HCT116 (cell line): ENCODE measurements around the gene PDCD6IP. TPM values are rescaled to one million over a fixed set of nuclear protein-coding genes. Genes with fewer than 3 reads are reported as not detected.

Source experiments
- ATAC-seq: fragments of 200-7000 bp; cut with Tn5 transposase; 2 replicates; pipeline ENCODE4 v1.9.1; 2020; ENCODE audit warnings: mild to moderate bottlenecking, moderate library complexity
- BruUV-seq: library from RNA; stranded (reverse); fragments of 400-500 nt; replicated peaks from 2 replicates; lab custom pipeline; 2021; lab: Mats Ljungman, UMichigan
- CTCF ChIA-PET: fragments of 300-600 bp; sonication (Branson Sonifier 250); formaldehyde crosslinking; loops from one replicate; lab custom pipeline; 2021; ENCODE audit warnings: antibody characterized with exemption; lab: Charles Lee
- POLR2A ChIA-PET: fragments of 300-600, 350-600 bp; sonication (Branson Sonifier 250); formaldehyde crosslinking; loops from one replicate; lab custom pipeline; 2021; ENCODE audit warnings: antibody characterized with exemption; lab: Charles Lee
- RAD21 ChIA-PET, 2 experiments: fragments of 300-600 bp; sonication (Branson Sonifier 250); formaldehyde crosslinking; loops; one replicate each; lab custom pipeline; 2023; ENCODE audit warnings: low total read pairs in 2 of 2; ENCODE audit not compliant: uncharacterized antibody in 2 of 2, unreplicated experiment in 2 of 2, low non-redundant PET in 1 of 2; lab: Charles Lee
- DNase-seq: peaks from one replicate; pipeline ENCODE4 v3.0.0-alpha.2; 2010; ENCODE audit warnings: low read depth, low spot score
- H2AFZ ChIP-seq: fragments of 200-600 bp; shearing (Covaris generic), sonication (generic); 2 replicates; pipeline ENCODE4 v1.6.1; 2017; ENCODE audit warnings: low read depth, mixed run types, mixed read lengths, antibody characterized with exemption, low read length; ENCODE audit not compliant: poor library complexity, severe bottlenecking
- H3K27ac ChIP-seq: 2 replicates; pipeline ENCODE4 v1.5.1; 2012; ENCODE audit warnings: low read depth, low read length
- H3K27me3 ChIP-seq: fragments of 200-600 bp; sonication (generic); 2 replicates; pipeline ENCODE4 v1.6.1; 2016; ENCODE audit warnings: mixed run types, low read length, mixed read lengths; ENCODE audit not compliant: insufficient read depth
- H3K36me3 ChIP-seq, 2 experiments: fragments of 200-500 bp in 1 of 2; fragments of 200-600 bp in 1 of 2; sonication (Bioruptor generic) in 1 of 2; sonication (generic) in 1 of 2; 2 replicates each; pipeline versions ENCODE4 v1.5.1 to v1.6.1; 2014 to 2016; ENCODE audit warnings: low read length in 2 of 2, inconsistent platforms in 1 of 2, mixed read lengths in 1 of 2, mixed run types in 1 of 2; ENCODE audit not compliant: insufficient read depth in 2 of 2, control insufficient read depth in 1 of 2
- H3K4me1 ChIP-seq, 2 experiments: fragments of 200-600 bp in 1 of 2; sonication (generic) in 1 of 2; 2 replicates each; pipeline versions ENCODE4 v1.5.1 to v1.6.1; 2012 to 2017; ENCODE audit warnings: low read length in 2 of 2, inconsistent platforms in 1 of 2, mild to moderate bottlenecking in 1 of 2, mixed read lengths in 1 of 2, mixed run types in 1 of 2, moderate library complexity in 1 of 2; ENCODE audit not compliant: insufficient read depth in 2 of 2, control insufficient read depth in 1 of 2
- H3K4me2 ChIP-seq: fragments of 200-600 bp; sonication (generic); 2 replicates; pipeline ENCODE4 v1.6.1; 2017; ENCODE audit warnings: mixed run types, low read length, mixed read lengths
- H3K4me3 ChIP-seq, 2 experiments: fragments of 200-600 bp in 1 of 2; sonication (generic) in 1 of 2; replicated peaks in 1 of 2; 2 replicates each; pipeline ENCODE4 v1.5.1; 2011 to 2016; ENCODE audit warnings: low read length in 2 of 2, control low read depth in 1 of 2, low read depth in 1 of 2, mild to moderate bottlenecking in 1 of 2, mixed read lengths in 1 of 2, mixed run types in 1 of 2
- H3K79me2 ChIP-seq: fragments of 200-600 bp; sonication (generic); 2 replicates; pipeline ENCODE4 v1.6.1; 2017; ENCODE audit warnings: mild to moderate bottlenecking, mixed run types, low read length, moderate library complexity, mixed read lengths; ENCODE audit not compliant: insufficient read depth
- H3K9ac ChIP-seq: fragments of 200-600 bp; sonication (generic); 2 replicates; pipeline ENCODE4 v1.6.1; 2016; ENCODE audit warnings: low read length, mixed read lengths
- H3K9me2 ChIP-seq: fragments of 200-600 bp; sonication (generic), shearing (Covaris generic); 2 replicates; pipeline ENCODE4 v1.6.1; 2017; ENCODE audit warnings: mixed run types, mild to moderate bottlenecking, moderate library complexity; ENCODE audit not compliant: insufficient read depth
- H3K9me3 ChIP-seq, 2 experiments: fragments of 200-500 bp in 1 of 2; fragments of 200-600 bp in 1 of 2; sonication (Bioruptor generic) in 1 of 2; sonication (generic) in 1 of 2; 2 replicates each; pipeline ENCODE4 v1.6.1; 2014 to 2017; ENCODE audit warnings: low read length in 2 of 2, mixed read lengths in 2 of 2, inconsistent platforms in 1 of 2, low read depth in 1 of 2, mild to moderate bottlenecking in 1 of 2, mixed run types in 1 of 2, moderate library complexity in 1 of 2; ENCODE audit not compliant: control insufficient read depth in 1 of 2, insufficient read depth in 1 of 2
- H4K20me1 ChIP-seq: fragments of 200-600 bp; sonication (generic), shearing (Covaris generic); 2 replicates; pipeline ENCODE4 v1.6.1; 2017; ENCODE audit warnings: mixed run types, mild to moderate bottlenecking, moderate library complexity; ENCODE audit not compliant: insufficient read depth
- CEBPB ChIP-seq: IDR thresholded peaks from 2 replicates; pipeline ENCODE4 v1.6.1; 2012; ENCODE audit warnings: low read depth
- EGR1 ChIP-seq: IDR thresholded peaks from 2 replicates; pipeline ENCODE4 v1.6.1; 2012; ENCODE audit warnings: low read depth
- ELF1 ChIP-seq: IDR thresholded peaks from 2 replicates; pipeline ENCODE4 v1.6.1; 2012; ENCODE audit warnings: low read depth, borderline replicate concordance
- EZH2phosphoT487 ChIP-seq: fragments of 200-600 bp; IDR thresholded peaks from 2 replicates; pipeline ENCODE4 v1.6.1; 2018; ENCODE audit warnings: antibody characterized with exemption, borderline replicate concordance
- POLR2A ChIP-seq: IDR thresholded peaks from 2 replicates; pipeline ENCODE4 v1.7.0; 2011; ENCODE audit warnings: borderline replicate concordance; ENCODE audit not compliant: insufficient read depth, insufficient read length; ENCODE audit errors: extremely low read depth
- POLR2AphosphoS5 ChIP-seq: IDR thresholded peaks from 2 replicates; pipeline ENCODE4 v1.6.1; 2011; ENCODE audit warnings: mild to moderate bottlenecking, low read depth, low read length, moderate library complexity
- RAD21 ChIP-seq: IDR thresholded peaks from 2 replicates; pipeline ENCODE4 v1.6.1; 2012; ENCODE audit warnings: low read depth, mild to moderate bottlenecking
- SIN3A ChIP-seq: IDR thresholded peaks from 2 replicates; pipeline ENCODE4 v1.6.1; 2012; ENCODE audit warnings: low read depth
- SP1 ChIP-seq: IDR thresholded peaks from 2 replicates; pipeline ENCODE4 v1.6.1; 2012; ENCODE audit warnings: low read depth
- ZNF274 ChIP-seq: fragments of 200-500 bp; sonication (Bioruptor generic); IDR thresholded peaks from 2 replicates; pipeline ENCODE4 v1.6.1; 2014; ENCODE audit warnings: mild to moderate bottlenecking, low read depth, low read length, inconsistent platforms
- intact Hi-C: fragments of 100-400 bp; cut with micrococcal nuclease; formaldehyde crosslinking; loops from 2 replicates; pipeline ENCODE4 v1.10.0; 2022
- total RNA-seq: library from RNA; stranded (reverse); gene quantifications from one replicate; pipeline ENCODE4 v1.2.1, GENCODE V29; 2021; ENCODE audit not compliant: unreplicated experiment
- TF ChIP-seq, protein P1 (sequence below), 3 experiments: fragments of 200-600 bp in 1 of 3; sonication (generic) in 1 of 3; IDR thresholded peaks in 2 of 3; conservative IDR thresholded peaks in 1 of 3; 2 replicates each; pipeline ENCODE4 v1.5.1; 2012 to 2017; ENCODE audit warnings: low read depth in 2 of 3, low read length in 2 of 3, antibody characterized with exemption in 1 of 3, borderline replicate concordance in 1 of 3, control low read depth in 1 of 3, mild to moderate bottlenecking in 1 of 3, mixed read lengths in 1 of 3, mixed run types in 1 of 3, moderate library complexity in 1 of 3; ENCODE audit not compliant: insufficient read depth in 1 of 3
- TF ChIP-seq, protein P2 (sequence below): IDR thresholded peaks from 2 replicates; pipeline ENCODE4 v1.6.1; 2012; ENCODE audit warnings: low read depth
- TF ChIP-seq, protein P3 (sequence below): IDR thresholded peaks from 2 replicates; pipeline ENCODE4 v1.6.1; 2012
- TF ChIP-seq, protein P4 (sequence below): IDR thresholded peaks from 2 replicates; pipeline ENCODE4 v1.6.1; 2012

Gene PDCD6IP
- total RNA-seq, 1 experiment from 2014 or later = 241 TPM

DNA sequence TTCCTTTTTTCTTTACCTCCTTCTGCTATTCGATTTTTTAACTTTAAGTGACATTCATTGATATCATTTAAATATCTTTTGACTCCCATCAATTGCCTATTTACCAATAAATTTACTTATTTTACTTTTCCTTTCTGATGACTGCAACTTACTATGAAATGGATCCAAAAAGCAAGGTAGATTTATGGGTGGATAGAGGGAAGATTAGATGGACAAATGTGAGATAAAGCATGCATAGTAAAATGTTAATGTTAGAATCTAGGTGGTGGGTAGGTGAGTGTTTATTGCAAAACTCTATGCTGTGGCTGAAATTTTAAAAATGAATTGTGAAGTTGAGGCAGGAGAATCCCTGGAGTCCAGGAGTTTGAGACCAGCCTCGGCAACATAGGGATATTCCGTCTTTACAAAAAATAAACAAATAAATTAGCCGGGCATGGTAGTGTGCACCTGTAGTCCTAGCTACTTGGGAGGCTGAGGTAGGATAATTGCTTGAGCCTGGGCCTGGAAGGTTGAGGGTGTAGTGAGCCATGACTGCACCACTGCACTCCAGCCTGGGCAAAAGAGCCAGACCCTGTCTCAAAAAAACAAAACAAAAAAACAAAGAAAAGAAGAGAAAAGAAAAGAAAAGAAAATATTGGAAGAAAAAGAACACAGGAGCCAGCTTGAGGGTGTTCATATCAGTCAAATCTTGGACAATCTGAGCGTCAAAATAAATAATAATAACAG, 6.1 kb upstream of the PDCD6IP start:
- Histone ChIP-seq H3K9me2 (no peaks in the 10 kb centered on the region), H3K9me3 (no peaks in the 10 kb centered on the region), H3K27me3 (no peaks in the 10 kb centered on the region), H3K4me2 (no peak overlapping the region), H3K79me2 (no peaks in the 10 kb centered on the region), H4K20me1 (no peaks in the 10 kb centered on the region), H3K4me3 (no peak overlapping the region), H2AFZ (no peak overlapping the region), H3K27ac (no peak overlapping the region), H3K36me3 (no peaks in the 10 kb centered on the region), H3K9ac (no peak overlapping the region), H3K4me1 (peaks cover 0 to 10% of the 10 kb centered on the region in 2 experiments; a peak in 3 of 4 replicates)
- no peak for DNase-seq
- RAD21 ChIA-PET = no interaction called here
- CTCF ChIA-PET = no interaction called here
- intact Hi-C loops = loop anchor here (10.0 kb wide), 1 partner anchor 348 kb away; the partner anchor contains the start of gene UBP1
- POLR2A ChIA-PET = no interaction called here
- TF ChIP-seq POLR2A (no peak), ZNF274 (no peak), SP1 (no peak)
- TF ChIP-seq, protein P1, sequence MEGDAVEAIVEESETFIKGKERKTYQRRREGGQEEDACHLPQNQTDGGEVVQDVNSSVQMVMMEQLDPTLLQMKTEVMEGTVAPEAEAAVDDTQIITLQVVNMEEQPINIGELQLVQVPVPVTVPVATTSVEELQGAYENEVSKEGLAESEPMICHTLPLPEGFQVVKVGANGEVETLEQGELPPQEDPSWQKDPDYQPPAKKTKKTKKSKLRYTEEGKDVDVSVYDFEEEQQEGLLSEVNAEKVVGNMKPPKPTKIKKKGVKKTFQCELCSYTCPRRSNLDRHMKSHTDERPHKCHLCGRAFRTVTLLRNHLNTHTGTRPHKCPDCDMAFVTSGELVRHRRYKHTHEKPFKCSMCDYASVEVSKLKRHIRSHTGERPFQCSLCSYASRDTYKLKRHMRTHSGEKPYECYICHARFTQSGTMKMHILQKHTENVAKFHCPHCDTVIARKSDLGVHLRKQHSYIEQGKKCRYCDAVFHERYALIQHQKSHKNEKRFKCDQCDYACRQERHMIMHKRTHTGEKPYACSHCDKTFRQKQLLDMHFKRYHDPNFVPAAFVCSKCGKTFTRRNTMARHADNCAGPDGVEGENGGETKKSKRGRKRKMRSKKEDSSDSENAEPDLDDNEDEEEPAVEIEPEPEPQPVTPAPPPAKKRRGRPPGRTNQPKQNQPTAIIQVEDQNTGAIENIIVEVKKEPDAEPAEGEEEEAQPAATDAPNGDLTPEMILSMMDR (IDR thresholded peaks at IDR 0.05 in 2 of 3, conservative IDR thresholded peaks at IDR 0.05 in 1 of 3; ENCODE audit: borderline replicate concordance in 1 of 3, insufficient read depth in 1 of 3, low read depth in 2 of 3, low read length in 2 of 3) = no peak
- no TSS peak for BruUV-seq
- ATAC-seq = no peak

DNA sequence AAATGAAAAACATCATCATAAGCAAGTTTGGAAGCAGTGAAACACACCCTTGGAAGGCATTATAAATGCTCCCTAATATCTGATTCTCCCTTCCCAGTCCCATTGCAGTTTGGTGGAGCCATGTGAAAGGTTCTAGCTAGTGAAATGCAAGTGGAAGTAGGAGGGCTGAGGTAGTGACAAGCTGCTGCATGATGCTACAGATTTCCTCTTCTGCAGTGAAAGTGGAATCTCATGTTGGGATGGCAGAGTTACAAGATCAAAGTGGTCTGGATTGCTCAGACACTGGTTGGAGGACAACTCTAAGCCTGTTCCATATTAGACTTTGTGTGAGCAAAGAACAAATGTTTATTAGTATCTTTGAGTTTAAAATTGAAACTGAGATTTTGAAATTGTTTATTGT, 3.3 kb upstream of the PDCD6IP start:
- no peaks in the 10 kb centered on the region for H3K9me3 ChIP-seq
- BruUV-seq = no TSS peak
- H4K20me1 ChIP-seq = no peaks in the 10 kb centered on the region
- H3K36me3 ChIP-seq = no peaks in the 10 kb centered on the region
- H3K9ac ChIP-seq = no peak overlapping the region
- H3K9me2 ChIP-seq = no peaks in the 10 kb centered on the region
- H3K4me1 ChIP-seq = peaks cover 3 to 16% of the 10 kb centered on the region in 2 experiments; a peak in 3 of 4 replicates
- ChIA-PET POLR2A (no interaction called here), RAD21 (no interaction called here)
- no peak overlapping the region for H3K4me3 ChIP-seq
- ATAC-seq = no peak
- intact Hi-C loops = loop anchor here (10.0 kb wide), 1 partner anchor 350 kb away; the partner anchor contains the start of gene UBP1
- H3K27me3 ChIP-seq = no peaks in the 10 kb centered on the region
- no peak overlapping the region for H3K27ac ChIP-seq
- H2AFZ ChIP-seq = no peak overlapping the region
- TF ChIP-seq POLR2AphosphoS5 (no peak), ZNF274 (no peak), EGR1 (no peak), SIN3A (no peak), ELF1 (no peak), CEBPB (no peak), RAD21 (no peak), EZH2phosphoT487 (no peak), POLR2A (no peak)
- TF ChIP-seq, protein P2, sequence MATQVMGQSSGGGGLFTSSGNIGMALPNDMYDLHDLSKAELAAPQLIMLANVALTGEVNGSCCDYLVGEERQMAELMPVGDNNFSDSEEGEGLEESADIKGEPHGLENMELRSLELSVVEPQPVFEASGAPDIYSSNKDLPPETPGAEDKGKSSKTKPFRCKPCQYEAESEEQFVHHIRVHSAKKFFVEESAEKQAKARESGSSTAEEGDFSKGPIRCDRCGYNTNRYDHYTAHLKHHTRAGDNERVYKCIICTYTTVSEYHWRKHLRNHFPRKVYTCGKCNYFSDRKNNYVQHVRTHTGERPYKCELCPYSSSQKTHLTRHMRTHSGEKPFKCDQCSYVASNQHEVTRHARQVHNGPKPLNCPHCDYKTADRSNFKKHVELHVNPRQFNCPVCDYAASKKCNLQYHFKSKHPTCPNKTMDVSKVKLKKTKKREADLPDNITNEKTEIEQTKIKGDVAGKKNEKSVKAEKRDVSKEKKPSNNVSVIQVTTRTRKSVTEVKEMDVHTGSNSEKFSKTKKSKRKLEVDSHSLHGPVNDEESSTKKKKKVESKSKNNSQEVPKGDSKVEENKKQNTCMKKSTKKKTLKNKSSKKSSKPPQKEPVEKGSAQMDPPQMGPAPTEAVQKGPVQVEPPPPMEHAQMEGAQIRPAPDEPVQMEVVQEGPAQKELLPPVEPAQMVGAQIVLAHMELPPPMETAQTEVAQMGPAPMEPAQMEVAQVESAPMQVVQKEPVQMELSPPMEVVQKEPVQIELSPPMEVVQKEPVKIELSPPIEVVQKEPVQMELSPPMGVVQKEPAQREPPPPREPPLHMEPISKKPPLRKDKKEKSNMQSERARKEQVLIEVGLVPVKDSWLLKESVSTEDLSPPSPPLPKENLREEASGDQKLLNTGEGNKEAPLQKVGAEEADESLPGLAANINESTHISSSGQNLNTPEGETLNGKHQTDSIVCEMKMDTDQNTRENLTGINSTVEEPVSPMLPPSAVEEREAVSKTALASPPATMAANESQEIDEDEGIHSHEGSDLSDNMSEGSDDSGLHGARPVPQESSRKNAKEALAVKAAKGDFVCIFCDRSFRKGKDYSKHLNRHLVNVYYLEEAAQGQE = no peak
- TF ChIP-seq, protein P3, sequence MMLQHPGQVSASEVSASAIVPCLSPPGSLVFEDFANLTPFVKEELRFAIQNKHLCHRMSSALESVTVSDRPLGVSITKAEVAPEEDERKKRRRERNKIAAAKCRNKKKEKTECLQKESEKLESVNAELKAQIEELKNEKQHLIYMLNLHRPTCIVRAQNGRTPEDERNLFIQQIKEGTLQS = no peak
- TF ChIP-seq, protein P4, sequence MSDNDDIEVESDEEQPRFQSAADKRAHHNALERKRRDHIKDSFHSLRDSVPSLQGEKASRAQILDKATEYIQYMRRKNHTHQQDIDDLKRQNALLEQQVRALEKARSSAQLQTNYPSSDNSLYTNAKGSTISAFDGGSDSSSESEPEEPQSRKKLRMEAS = no peak
- TF ChIP-seq, all 23 proteins: peak for 0
- CTCF ChIA-PET = no interaction called here
- Histone ChIP-seq H3K4me2 (no peak overlapping the region), H3K79me2 (peaks cover 16% of the 10 kb centered on the region)
- no peak for DNase-seq
